GM12878 (cell line): Measurements from ENCODE around the gene MMD.

Experiments
- LARP7 ChIP-seq: fragments of 450-650 bp; IDR thresholded peaks from 2 replicates; pipeline ENCODE4 v1.6.1; 2017; ENCODE audit warnings: mild to moderate bottlenecking
- MYB ChIP-seq: fragments of 150-350 bp; IDR thresholded peaks from 2 replicates; pipeline ENCODE4 v1.6.1; 2014; ENCODE audit warnings: mild to moderate bottlenecking, low read depth, low read length, borderline replicate concordance
- SMARCA5 ChIP-seq: fragments of 450-650 bp; IDR thresholded peaks from 2 replicates; pipeline ENCODE4 v1.6.1; 2017; ENCODE audit warnings: mild to moderate bottlenecking
- ZNF24 ChIP-seq: fragments of 450-650 bp; IDR thresholded peaks from 2 replicates; pipeline ENCODE4 v1.6.1; 2017; ENCODE audit warnings: antibody characterized with exemption, mild to moderate bottlenecking
- TF ChIP-seq, protein P1 (sequence below): IDR thresholded peaks from 2 replicates; pipeline ENCODE4 v1.6.1; 2011; ENCODE audit warnings: low read depth, low read length, improper control_type of control experiment, borderline replicate concordance

DNA sequence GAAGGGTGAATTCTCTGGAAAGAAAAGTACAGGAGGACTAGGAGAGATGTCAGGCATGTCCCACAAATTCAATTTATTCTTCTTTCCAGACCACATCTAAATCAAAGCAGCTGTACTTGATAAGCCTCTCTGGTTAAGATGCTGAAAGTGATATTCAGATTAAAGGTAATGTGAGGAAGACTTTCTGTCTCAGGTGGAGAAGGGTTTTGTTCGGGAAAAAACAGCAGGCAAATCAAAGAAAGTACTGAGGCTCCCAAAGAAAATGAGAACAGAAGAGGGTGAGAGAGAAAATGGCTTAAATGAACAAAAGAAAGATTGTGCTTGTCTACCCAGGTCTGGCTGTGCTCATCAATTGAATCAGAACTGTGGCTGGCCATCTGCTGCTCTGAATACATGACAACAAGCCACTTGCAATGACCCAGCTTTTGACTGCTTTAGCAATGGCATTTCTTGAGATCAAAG lies 55.6 kb downstream of the MMD start:
- TF ChIP-seq LARP7 (no peak), ZNF24 (no peak), MYB (no peak), SMARCA5 (no peak)
- TF ChIP-seq, protein P1, sequence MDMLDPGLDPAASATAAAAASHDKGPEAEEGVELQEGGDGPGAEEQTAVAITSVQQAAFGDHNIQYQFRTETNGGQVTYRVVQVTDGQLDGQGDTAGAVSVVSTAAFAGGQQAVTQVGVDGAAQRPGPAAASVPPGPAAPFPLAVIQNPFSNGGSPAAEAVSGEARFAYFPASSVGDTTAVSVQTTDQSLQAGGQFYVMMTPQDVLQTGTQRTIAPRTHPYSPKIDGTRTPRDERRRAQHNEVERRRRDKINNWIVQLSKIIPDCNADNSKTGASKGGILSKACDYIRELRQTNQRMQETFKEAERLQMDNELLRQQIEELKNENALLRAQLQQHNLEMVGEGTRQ = no peak
